ENCODE measurements around the gene PTPRU.

Gene PTPRU

DNA sequence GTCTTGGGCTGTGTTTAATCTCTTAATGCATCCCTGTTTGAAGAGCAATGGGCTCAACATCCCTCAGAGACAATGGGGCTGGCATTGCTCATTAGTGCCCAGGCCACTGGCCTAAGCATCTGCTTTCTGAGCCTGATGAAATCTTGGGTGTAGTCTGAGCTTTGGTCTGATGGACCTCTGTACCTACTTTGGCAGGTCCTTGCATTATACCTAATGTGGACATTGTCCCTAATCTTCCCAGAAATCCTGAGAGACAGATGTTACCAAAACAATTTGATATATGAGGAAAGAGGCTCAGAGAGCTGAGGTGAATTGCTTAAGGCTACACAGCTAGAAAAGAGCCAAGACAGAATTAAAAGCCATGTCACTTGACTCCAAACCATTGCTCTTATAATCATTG, 95.0 kb downstream of the PTPRU start:
- no peak for TF ChIP-seq ISL1 (CRISPR knock-in tag; IDR thresholded peaks at IDR 0.05)
- TF ChIP-seq CSDC2 (CRISPR knock-in tag; IDR thresholded peaks at IDR 0.05), result no peak
- TF ChIP-seq ZNF565 (CRISPR knock-in tag; conservative IDR thresholded peaks at IDR 0.05; ENCODE audit: low read depth), result no peak
- TF ChIP-seq OSR1 (CRISPR knock-in tag; IDR thresholded peaks at IDR 0.05), result no peak
- no peak for TF ChIP-seq BACH2 (CRISPR knock-in tag; IDR thresholded peaks at IDR 0.05; ENCODE audit: borderline replicate concordance)
- no peak for TF ChIP-seq ESRRG (CRISPR knock-in tag; IDR thresholded peaks at IDR 0.05)
- TF ChIP-seq RARB (CRISPR knock-in tag; IDR thresholded peaks at IDR 0.05), result no peak
- TF ChIP-seq, protein P1, sequence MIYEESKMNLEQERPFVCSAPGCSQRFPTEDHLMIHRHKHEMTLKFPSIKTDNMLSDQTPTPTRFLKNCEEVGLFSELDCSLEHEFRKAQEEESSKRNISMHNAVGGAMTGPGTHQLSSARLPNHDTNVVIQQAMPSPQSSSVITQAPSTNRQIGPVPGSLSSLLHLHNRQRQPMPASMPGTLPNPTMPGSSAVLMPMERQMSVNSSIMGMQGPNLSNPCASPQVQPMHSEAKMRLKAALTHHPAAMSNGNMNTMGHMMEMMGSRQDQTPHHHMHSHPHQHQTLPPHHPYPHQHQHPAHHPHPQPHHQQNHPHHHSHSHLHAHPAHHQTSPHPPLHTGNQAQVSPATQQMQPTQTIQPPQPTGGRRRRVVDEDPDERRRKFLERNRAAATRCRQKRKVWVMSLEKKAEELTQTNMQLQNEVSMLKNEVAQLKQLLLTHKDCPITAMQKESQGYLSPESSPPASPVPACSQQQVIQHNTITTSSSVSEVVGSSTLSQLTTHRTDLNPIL (CRISPR knock-in tag; IDR thresholded peaks at IDR 0.05; ENCODE audit: low read depth), result no peak
- TF ChIP-seq ZFP3 (CRISPR knock-in tag; IDR thresholded peaks at IDR 0.05), result no peak
- no peak for TF ChIP-seq TCF4 (CRISPR knock-in tag; IDR thresholded peaks at IDR 0.05; ENCODE audit: borderline replicate concordance)
- TF ChIP-seq PPARA (CRISPR knock-in tag; IDR thresholded peaks at IDR 0.05; ENCODE audit: borderline replicate concordance), result no peak
- no peak for TF ChIP-seq ZFP30 (CRISPR knock-in tag; IDR thresholded peaks at IDR 0.05)
- TF ChIP-seq, protein P2, sequence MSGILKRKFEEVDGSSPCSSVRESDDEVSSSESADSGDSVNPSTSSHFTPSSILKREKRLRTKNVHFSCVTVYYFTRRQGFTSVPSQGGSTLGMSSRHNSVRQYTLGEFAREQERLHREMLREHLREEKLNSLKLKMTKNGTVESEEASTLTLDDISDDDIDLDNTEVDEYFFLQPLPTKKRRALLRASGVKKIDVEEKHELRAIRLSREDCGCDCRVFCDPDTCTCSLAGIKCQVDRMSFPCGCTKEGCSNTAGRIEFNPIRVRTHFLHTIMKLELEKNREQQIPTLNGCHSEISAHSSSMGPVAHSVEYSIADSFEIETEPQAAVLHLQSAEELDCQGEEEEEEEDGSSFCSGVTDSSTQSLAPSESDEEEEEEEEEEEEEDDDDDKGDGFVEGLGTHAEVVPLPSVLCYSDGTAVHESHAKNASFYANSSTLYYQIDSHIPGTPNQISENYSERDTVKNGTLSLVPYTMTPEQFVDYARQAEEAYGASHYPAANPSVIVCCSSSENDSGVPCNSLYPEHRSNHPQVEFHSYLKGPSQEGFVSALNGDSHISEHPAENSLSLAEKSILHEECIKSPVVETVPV (CRISPR knock-in tag; IDR thresholded peaks at IDR 0.05), result no peak
- TF ChIP-seq ARNTL (CRISPR knock-in tag; IDR thresholded peaks at IDR 0.05; ENCODE audit: borderline replicate concordance, low read depth), result no peak
- TF ChIP-seq, protein P3, sequence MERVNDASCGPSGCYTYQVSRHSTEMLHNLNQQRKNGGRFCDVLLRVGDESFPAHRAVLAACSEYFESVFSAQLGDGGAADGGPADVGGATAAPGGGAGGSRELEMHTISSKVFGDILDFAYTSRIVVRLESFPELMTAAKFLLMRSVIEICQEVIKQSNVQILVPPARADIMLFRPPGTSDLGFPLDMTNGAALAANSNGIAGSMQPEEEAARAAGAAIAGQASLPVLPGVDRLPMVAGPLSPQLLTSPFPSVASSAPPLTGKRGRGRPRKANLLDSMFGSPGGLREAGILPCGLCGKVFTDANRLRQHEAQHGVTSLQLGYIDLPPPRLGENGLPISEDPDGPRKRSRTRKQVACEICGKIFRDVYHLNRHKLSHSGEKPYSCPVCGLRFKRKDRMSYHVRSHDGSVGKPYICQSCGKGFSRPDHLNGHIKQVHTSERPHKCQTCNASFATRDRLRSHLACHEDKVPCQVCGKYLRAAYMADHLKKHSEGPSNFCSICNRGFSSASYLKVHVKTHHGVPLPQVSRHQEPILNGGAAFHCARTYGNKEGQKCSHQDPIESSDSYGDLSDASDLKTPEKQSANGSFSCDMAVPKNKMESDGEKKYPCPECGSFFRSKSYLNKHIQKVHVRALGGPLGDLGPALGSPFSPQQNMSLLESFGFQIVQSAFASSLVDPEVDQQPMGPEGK (CRISPR knock-in tag; IDR thresholded peaks at IDR 0.05; ENCODE audit: borderline replicate concordance), result no peak
- ATAC-seq, result no peak

DNA sequence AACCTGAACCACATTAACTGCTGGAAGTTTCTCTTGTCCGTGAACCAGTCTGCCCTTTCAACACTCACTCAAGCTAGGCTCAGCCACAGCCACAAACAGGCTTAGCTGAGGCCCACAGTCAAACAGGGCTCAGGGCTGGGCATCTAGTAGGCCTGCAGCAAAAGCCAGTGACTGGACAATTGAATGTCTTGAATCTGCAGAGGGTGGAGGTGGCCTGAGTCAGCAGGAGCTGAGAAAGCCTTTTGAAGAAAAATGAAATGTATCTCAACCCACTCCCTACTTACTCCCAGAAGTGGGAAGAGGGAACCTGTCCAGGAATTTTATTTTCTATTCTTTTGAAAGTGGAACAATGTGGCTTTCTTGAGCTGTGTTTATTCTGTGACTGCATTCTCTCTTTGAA, 95.4 kb downstream of the PTPRU start:
- ATAC-seq, result no peak
- TF ChIP-seq BACH2 (CRISPR knock-in tag; IDR thresholded peaks at IDR 0.05; ENCODE audit: borderline replicate concordance) (no peak), PPARA (CRISPR knock-in tag; IDR thresholded peaks at IDR 0.05; ENCODE audit: borderline replicate concordance) (no peak), ZNF8 (CRISPR knock-in tag; IDR thresholded peaks at IDR 0.05) (no peak)
- TF ChIP-seq, protein P2 (CRISPR knock-in tag; IDR thresholded peaks at IDR 0.05), result no peak
- TF ChIP-seq, protein P4, sequence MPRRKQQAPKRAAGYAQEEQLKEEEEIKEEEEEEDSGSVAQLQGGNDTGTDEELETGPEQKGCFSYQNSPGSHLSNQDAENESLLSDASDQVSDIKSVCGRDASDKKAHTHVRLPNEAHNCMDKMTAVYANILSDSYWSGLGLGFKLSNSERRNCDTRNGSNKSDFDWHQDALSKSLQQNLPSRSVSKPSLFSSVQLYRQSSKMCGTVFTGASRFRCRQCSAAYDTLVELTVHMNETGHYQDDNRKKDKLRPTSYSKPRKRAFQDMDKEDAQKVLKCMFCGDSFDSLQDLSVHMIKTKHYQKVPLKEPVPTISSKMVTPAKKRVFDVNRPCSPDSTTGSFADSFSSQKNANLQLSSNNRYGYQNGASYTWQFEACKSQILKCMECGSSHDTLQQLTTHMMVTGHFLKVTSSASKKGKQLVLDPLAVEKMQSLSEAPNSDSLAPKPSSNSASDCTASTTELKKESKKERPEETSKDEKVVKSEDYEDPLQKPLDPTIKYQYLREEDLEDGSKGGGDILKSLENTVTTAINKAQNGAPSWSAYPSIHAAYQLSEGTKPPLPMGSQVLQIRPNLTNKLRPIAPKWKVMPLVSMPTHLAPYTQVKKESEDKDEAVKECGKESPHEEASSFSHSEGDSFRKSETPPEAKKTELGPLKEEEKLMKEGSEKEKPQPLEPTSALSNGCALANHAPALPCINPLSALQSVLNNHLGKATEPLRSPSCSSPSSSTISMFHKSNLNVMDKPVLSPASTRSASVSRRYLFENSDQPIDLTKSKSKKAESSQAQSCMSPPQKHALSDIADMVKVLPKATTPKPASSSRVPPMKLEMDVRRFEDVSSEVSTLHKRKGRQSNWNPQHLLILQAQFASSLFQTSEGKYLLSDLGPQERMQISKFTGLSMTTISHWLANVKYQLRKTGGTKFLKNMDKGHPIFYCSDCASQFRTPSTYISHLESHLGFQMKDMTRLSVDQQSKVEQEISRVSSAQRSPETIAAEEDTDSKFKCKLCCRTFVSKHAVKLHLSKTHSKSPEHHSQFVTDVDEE (CRISPR knock-in tag; IDR thresholded peaks at IDR 0.05), result no peak

DNA sequence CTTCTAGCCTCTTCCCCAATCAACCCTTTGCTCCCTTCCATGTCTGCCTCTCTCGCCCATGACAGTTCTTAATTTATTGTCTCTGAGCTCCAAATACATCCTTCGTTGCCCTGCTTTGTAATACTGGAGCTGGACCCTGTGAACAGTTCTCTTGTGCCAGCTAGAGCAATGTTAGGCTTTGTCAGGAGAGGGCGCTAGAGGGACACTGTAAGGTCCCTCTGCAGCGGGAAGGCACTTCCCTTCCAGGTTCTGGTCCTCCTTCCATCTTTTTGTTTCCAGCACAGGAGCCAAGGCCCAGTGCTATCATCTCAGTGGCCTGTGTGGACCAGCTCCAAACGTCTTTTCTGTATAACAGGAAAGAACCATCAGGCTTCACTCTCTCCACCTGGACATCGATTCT, 95.9 kb downstream of the PTPRU start:
- TF ChIP-seq, protein P2 (CRISPR knock-in tag; IDR thresholded peaks at IDR 0.05), result no peak
- TF ChIP-seq ZNF565 (CRISPR knock-in tag; conservative IDR thresholded peaks at IDR 0.05; ENCODE audit: low read depth) (no peak), PPARA (CRISPR knock-in tag; IDR thresholded peaks at IDR 0.05; ENCODE audit: borderline replicate concordance) (no peak), ZFP30 (CRISPR knock-in tag; IDR thresholded peaks at IDR 0.05) (no peak), ZNF8 (CRISPR knock-in tag; IDR thresholded peaks at IDR 0.05) (no peak)
- TF ChIP-seq, protein P5, sequence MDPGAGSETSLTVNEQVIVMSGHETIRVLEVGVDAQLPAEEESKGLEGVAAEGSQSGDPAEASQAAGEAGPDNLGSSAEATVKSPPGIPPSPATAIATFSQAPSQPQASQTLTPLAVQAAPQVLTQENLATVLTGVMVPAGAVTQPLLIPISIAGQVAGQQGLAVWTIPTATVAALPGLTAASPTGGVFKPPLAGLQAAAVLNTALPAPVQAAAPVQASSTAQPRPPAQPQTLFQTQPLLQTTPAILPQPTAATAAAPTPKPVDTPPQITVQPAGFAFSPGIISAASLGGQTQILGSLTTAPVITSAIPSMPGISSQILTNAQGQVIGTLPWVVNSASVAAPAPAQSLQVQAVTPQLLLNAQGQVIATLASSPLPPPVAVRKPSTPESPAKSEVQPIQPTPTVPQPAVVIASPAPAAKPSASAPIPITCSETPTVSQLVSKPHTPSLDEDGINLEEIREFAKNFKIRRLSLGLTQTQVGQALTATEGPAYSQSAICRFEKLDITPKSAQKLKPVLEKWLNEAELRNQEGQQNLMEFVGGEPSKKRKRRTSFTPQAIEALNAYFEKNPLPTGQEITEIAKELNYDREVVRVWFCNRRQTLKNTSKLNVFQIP (CRISPR knock-in tag; IDR thresholded peaks at IDR 0.05; ENCODE audit: borderline replicate concordance, low read depth), result no peak
- 0 out of 3 replicates have a peak, but pooled peaks have one; percentile 21 for ATAC-seq

Measured in SK-N-SH treated with all-trans-retinoic acid at 6 μM for 48 hours (cell line).